PC-9 (cell line): ENCODE results near the gene GYS2. TPM values are rescaled to one million over a fixed set of nuclear protein-coding genes. Genes with fewer than 3 reads are reported as not detected.

Experiments
- BruUV-seq: library from RNA; stranded (reverse); fragments of 400-500 nt; replicated peaks from 2 replicates; lab custom pipeline; 2021; lab: Mats Ljungman, UMichigan
- CTCF ChIA-PET: fragments of 300-600 bp; sonication (Branson Sonifier 250); formaldehyde crosslinking; loops from one replicate; lab custom pipeline; 2022; ENCODE audit warnings: antibody characterized with exemption; lab: Charles Lee
- POLR2A ChIA-PET: fragments of 300-600 bp; sonication (Branson Sonifier 250); formaldehyde crosslinking; loops from one replicate; lab custom pipeline; 2022; ENCODE audit warnings: antibody characterized with exemption; ENCODE audit not compliant: unreplicated experiment; lab: Charles Lee
- DNase-seq, 2 experiments: peaks; one replicate each; pipeline versions ENCODE4 v3.0.0 to v3.0.0-alpha.2; 2015 to 2022; ENCODE audit warnings: mixed read lengths in 1 of 2
- H2AFZ ChIP-seq: fragments of 200-600 bp; sonication (generic); 2 replicates; pipeline ENCODE4 v1.8.1; 2017; ENCODE audit warnings: antibody characterized with exemption
- H3F3A ChIP-seq: fragments of 200-600 bp; sonication (generic); 2 replicates; pipeline ENCODE4 v1.8.1; 2017; ENCODE audit warnings: antibody characterized with exemption, mild to moderate bottlenecking, low read depth; ENCODE audit not compliant: insufficient read depth
- H3K27ac ChIP-seq: fragments of 200-600 bp; sonication (generic); 2 replicates; pipeline ENCODE4 v1.6.1; 2016; ENCODE audit warnings: mixed run types
- H3K27me3 ChIP-seq: fragments of 200-600 bp; sonication (generic); 2 replicates; pipeline ENCODE4 v1.6.1; 2016; ENCODE audit warnings: low read depth, mixed run types; ENCODE audit not compliant: insufficient read depth
- H3K36me3 ChIP-seq: fragments of 200-600 bp; sonication (generic); 2 replicates; pipeline ENCODE4 v1.6.1; 2016; ENCODE audit warnings: low read depth, mixed run types
- H3K4me1 ChIP-seq: fragments of 200-600 bp; sonication (generic); replicated peaks from 2 replicates; pipeline ENCODE4 v1.6.1; 2016; ENCODE audit warnings: mixed run types; ENCODE audit not compliant: insufficient read depth
- H3K4me2 ChIP-seq: fragments of 200-600 bp; sonication (generic); 2 replicates; pipeline ENCODE4 v1.6.1; 2017; ENCODE audit warnings: mixed run types
- H3K4me3 ChIP-seq: fragments of 200-600 bp; sonication (generic); 2 replicates; pipeline ENCODE4 v1.6.1; 2016; ENCODE audit warnings: mixed run types
- H3K79me2 ChIP-seq: fragments of 200-600 bp; sonication (generic); 2 replicates; pipeline ENCODE4 v1.6.1; 2017; ENCODE audit warnings: low read depth, mixed run types
- H3K9me2 ChIP-seq: fragments of 200-600 bp; sonication (generic); 2 replicates; pipeline ENCODE4 v1.8.1; 2017; ENCODE audit warnings: mild to moderate bottlenecking; ENCODE audit not compliant: insufficient read depth
- H3K9me3 ChIP-seq: fragments of 200-600 bp; sonication (generic); 2 replicates; pipeline ENCODE4 v1.8.1; 2016; ENCODE audit warnings: low read depth; ENCODE audit not compliant: insufficient read depth
- H4K20me1 ChIP-seq: fragments of 200-600 bp; sonication (generic); 2 replicates; pipeline ENCODE4 v1.8.1; 2017; ENCODE audit not compliant: insufficient read depth
- EZH2 ChIP-seq: fragments of 200-600 bp; sonication (generic); IDR thresholded peaks from 2 replicates; pipeline ENCODE4 v1.8.0; 2017; ENCODE audit warnings: antibody characterized with exemption, low read depth
- intact Hi-C: fragments of 100-400 bp; cut with micrococcal nuclease; formaldehyde crosslinking; loops from one replicate; pipeline ENCODE4 v1.10.0; 2022; ENCODE audit not compliant: unreplicated experiment
- total RNA-seq: library from RNA; stranded (reverse); gene quantifications from 2 replicates; pipeline ENCODE4 v1.2.3, GENCODE V29; 2021
- TF ChIP-seq, protein P1 (sequence below): fragments of 200-600 bp; sonication (generic); conservative IDR thresholded peaks from 2 replicates; pipeline ENCODE4 v1.6.1; 2017; ENCODE audit warnings: mixed run types, antibody characterized with exemption, mild to moderate bottlenecking, moderate library complexity

GYS2 gene
- total RNA-seq, 1 experiment from 2014 or later, result not detected

DNA sequence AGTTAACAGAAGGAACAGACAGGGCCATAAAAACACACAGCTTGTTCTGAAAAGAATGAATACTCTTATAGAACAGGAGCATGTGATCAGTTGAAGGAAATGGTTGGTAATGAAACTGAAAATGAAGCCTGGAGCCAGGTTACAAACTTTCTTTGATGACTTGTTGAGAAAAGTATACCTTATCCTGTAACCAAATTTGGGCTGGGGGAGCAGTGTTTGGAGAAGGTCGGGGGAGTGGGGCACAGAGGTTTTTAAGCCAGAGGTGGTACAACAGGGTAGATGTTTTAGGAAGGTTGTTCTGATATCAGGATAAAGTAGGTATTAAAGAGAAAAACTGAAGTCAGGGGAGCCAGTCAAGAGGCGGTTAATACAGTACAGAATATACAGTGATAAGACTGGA, 94.9 kb downstream of the GYS2 start:
- Histone ChIP-seq H3F3A (no peaks in the 10 kb centered on the region), H3K27me3 (no peaks in the 10 kb centered on the region), H3K4me1 (no peaks in the 10 kb centered on the region), H3K36me3 (peaks cover 15% of the 10 kb centered on the region), H3K9me3 (no peaks in the 10 kb centered on the region), H3K9me2 (no peaks in the 10 kb centered on the region), H3K27ac (no peak overlapping the region), H4K20me1 (peaks cover 3% of the 10 kb centered on the region; the same call in 1 of the 2 replicates), H2AFZ (no peak overlapping the region), H3K4me2 (no peak overlapping the region), H3K79me2 (peaks cover 28% of the 10 kb centered on the region), H3K4me3 (no peak overlapping the region)
- CTCF ChIA-PET, result interaction anchor here (0.5 kb wide), 1 partner anchor 183 kb away, joined by 6 read pairs; no protein-coding TSS in a partner anchor
- no TSS peak for BruUV-seq
- intact Hi-C loops, result no loop called here
- DNase-seq, result no peak
- POLR2A ChIA-PET, result no interaction called here
- no peak for TF ChIP-seq EZH2
- TF ChIP-seq, protein P1, sequence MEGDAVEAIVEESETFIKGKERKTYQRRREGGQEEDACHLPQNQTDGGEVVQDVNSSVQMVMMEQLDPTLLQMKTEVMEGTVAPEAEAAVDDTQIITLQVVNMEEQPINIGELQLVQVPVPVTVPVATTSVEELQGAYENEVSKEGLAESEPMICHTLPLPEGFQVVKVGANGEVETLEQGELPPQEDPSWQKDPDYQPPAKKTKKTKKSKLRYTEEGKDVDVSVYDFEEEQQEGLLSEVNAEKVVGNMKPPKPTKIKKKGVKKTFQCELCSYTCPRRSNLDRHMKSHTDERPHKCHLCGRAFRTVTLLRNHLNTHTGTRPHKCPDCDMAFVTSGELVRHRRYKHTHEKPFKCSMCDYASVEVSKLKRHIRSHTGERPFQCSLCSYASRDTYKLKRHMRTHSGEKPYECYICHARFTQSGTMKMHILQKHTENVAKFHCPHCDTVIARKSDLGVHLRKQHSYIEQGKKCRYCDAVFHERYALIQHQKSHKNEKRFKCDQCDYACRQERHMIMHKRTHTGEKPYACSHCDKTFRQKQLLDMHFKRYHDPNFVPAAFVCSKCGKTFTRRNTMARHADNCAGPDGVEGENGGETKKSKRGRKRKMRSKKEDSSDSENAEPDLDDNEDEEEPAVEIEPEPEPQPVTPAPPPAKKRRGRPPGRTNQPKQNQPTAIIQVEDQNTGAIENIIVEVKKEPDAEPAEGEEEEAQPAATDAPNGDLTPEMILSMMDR, result no peak

DNA sequence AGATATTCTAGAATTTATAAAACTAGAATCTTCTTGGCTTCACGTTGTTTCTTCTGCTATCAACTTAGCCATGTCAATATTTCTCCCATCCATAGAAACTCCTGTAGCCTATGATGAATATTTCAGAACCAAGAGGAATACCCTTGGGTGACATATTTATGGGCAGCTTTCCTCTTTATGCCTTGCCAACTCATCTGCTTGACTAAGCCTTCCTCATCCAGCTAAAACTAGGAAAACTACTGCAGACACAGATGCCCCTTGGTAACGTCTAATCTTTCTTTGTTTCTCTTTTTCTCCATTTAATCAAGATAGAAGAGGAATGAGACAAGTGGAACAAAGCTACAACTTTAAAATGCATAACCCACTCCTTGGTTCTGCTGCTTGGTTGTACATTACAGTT, 96.8 kb downstream of the GYS2 start:
- Histone ChIP-seq H3K9me3 (no peaks in the 10 kb centered on the region), H3K36me3 (peaks cover 6% of the 10 kb centered on the region; the same call in 1 of the 2 replicates), H3K9me2 (no peaks in the 10 kb centered on the region), H3K27me3 (no peaks in the 10 kb centered on the region), H3F3A (no peaks in the 10 kb centered on the region), H4K20me1 (peaks cover 3% of the 10 kb centered on the region; the same call in 1 of the 2 replicates), H3K79me2 (peaks cover 47% of the 10 kb centered on the region), H3K27ac (no peak overlapping the region), H2AFZ (no peak overlapping the region), H3K4me1 (peaks cover 8% of the 10 kb centered on the region), H3K4me3 (no peak overlapping the region), H3K4me2 (no peak overlapping the region)
- CTCF ChIA-PET, result no interaction called here
- TF ChIP-seq EZH2, result no peak
- TF ChIP-seq, protein P1, result no peak
- BruUV-seq, result no TSS peak
- POLR2A ChIA-PET, result no interaction called here
- intact Hi-C loops, result no loop called here
- DNase-seq, result no peak

DNA sequence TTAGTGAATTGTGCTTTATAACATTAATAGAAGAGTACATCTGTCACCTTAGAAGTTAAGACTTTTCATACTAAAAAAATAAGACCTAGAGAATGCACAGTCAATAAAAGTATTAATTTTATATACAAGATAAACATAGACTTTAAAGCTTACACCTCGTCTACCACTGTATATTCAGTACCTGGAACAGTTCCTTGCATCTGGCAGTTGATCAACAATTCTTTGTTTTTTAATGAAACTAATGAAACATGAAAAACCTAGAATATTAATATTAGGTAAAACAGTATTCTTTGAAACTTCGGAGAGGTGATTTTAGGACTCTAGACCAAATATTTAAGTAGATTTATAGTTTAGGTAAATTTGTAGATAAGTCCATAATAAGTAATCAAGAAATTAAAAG, 98.8 kb downstream of the GYS2 start:
- CTCF ChIA-PET, result no interaction called here
- peaks cover 3% of the 10 kb centered on the region; the same call in 1 of the 2 replicates for H4K20me1 ChIP-seq
- BruUV-seq, result no TSS peak

More for the DNA sequence above, 98.8 kb downstream of the GYS2 start:
- TF ChIP-seq EZH2, result no peak
- TF ChIP-seq, protein P1, result no peak
- peaks cover 59% of the 10 kb centered on the region for H3K79me2 ChIP-seq
- H2AFZ ChIP-seq, result no peak overlapping the region
- no peak for DNase-seq
- H3K9me2 ChIP-seq, result no peaks in the 10 kb centered on the region
- POLR2A ChIA-PET, result interaction anchor here (0.6 kb wide), 1 partner anchor 172 kb away, joined by 3 read pairs; no protein-coding TSS in a partner anchor
- peaks cover 14% of the 10 kb centered on the region for H3K4me1 ChIP-seq
- H3K9me3 ChIP-seq, result no peaks in the 10 kb centered on the region
- peaks cover 6% of the 10 kb centered on the region; the same call in 1 of the 2 replicates for H3K36me3 ChIP-seq
- no peak overlapping the region for H3K4me3 ChIP-seq
- no peak overlapping the region for H3K27ac ChIP-seq
- peaks cover 4% of the 10 kb centered on the region; the same call in 1 of the 2 replicates for H3F3A ChIP-seq
- intact Hi-C loops, result no loop called here
- H3K4me2 ChIP-seq, result no peak overlapping the region
- no peaks in the 10 kb centered on the region for H3K27me3 ChIP-seq
